Loucy (cell line): ENCODE results near the gene BRIP1.
"Not testable (repeated sequence)": the region's sequence is repeated elsewhere in the genome, so short reads cannot be mapped to it uniquely, and the experiment has no call there.

ENCODE experiments used
- H2AFZ ChIP-seq: fragments of 200-600 bp; sonication (generic); 2 replicates; pipeline ENCODE4 v1.6.0; 2016; ENCODE audit warnings: antibody characterized with exemption, mild to moderate bottlenecking, low read length, moderate library complexity
- H3F3A ChIP-seq: fragments of 200-600 bp; 2 replicates; pipeline ENCODE4 v1.6.0; 2016; ENCODE audit warnings: antibody characterized with exemption, low read depth, mild to moderate bottlenecking
- H3K27me3 ChIP-seq: fragments of 200-600 bp; sonication (generic); 2 replicates; pipeline ENCODE4 v1.6.1; 2014; ENCODE audit warnings: low read length, mild to moderate bottlenecking; ENCODE audit not compliant: insufficient read depth, poor library complexity, severe bottlenecking
- H3K36me3 ChIP-seq: fragments of 200-600 bp; sonication (generic); 2 replicates; pipeline ENCODE4 v1.6.1; 2016; ENCODE audit warnings: low read length; ENCODE audit not compliant: insufficient read depth
- H3K4me1 ChIP-seq: fragments of 200-600 bp; sonication (generic); 2 replicates; pipeline ENCODE4 v1.5.1; 2014; ENCODE audit warnings: low read length, mild to moderate bottlenecking; ENCODE audit not compliant: insufficient read depth, poor library complexity, severe bottlenecking
- H3K4me2 ChIP-seq: fragments of 200-600 bp; sonication (generic); 2 replicates; pipeline ENCODE4 v1.6.0; 2014; ENCODE audit warnings: antibody characterized with exemption, low read length, low read depth, mild to moderate bottlenecking; ENCODE audit not compliant: poor library complexity, severe bottlenecking
- H3K4me3 ChIP-seq: fragments of 200-600 bp; sonication (generic); 2 replicates; pipeline ENCODE4 v1.5.1; 2014; ENCODE audit warnings: low read length, mild to moderate bottlenecking, mixed read lengths; ENCODE audit not compliant: poor library complexity, severe bottlenecking
- H3K79me2 ChIP-seq: fragments of 200-600 bp; sonication (generic); 2 replicates; pipeline ENCODE4 v1.6.1; 2014; ENCODE audit warnings: low read length; ENCODE audit not compliant: insufficient read depth
- H3K9ac ChIP-seq: fragments of 200-600 bp; sonication (generic); 2 replicates; pipeline ENCODE4 v1.6.0; 2014; ENCODE audit warnings: mild to moderate bottlenecking, low read depth, low read length, moderate library complexity; ENCODE audit not compliant: poor library complexity, severe bottlenecking
- H3K9me2 ChIP-seq: fragments of 200-600 bp; sonication (generic); replicated peaks from 2 replicates; pipeline ENCODE4 v1.6.1; 2016; ENCODE audit warnings: low read depth, low read length, mixed read lengths
- H3K9me3 ChIP-seq: fragments of 200-600 bp; sonication (generic); 2 replicates; pipeline ENCODE4 v1.6.1; 2014; ENCODE audit warnings: mild to moderate bottlenecking, antibody characterized with exemption, low read length, low read depth; ENCODE audit not compliant: insufficient read depth
- H4K20me1 ChIP-seq: fragments of 200-600 bp; sonication (generic); 2 replicates; pipeline ENCODE4 v1.6.0; 2014; ENCODE audit warnings: antibody characterized with exemption, low read length, mild to moderate bottlenecking; ENCODE audit not compliant: insufficient read depth, poor library complexity, severe bottlenecking
- CTCF ChIP-seq: fragments of 200-600 bp; sonication (generic); conservative IDR thresholded peaks from 2 replicates; pipeline ENCODE4 v1.5.1; 2014; ENCODE audit warnings: mild to moderate bottlenecking, antibody characterized with exemption, low read length
- EZH2phosphoT487 ChIP-seq: fragments of 200-600 bp; IDR thresholded peaks from 2 replicates; pipeline ENCODE4 v1.6.1; 2018; ENCODE audit warnings: antibody characterized with exemption, mild to moderate bottlenecking, moderate library complexity, borderline replicate concordance

Gene BRIP1

GRCh38 chr17:61668486-61668885 is 194.8 kb downstream of the BRIP1 start:
- H3K9me3 ChIP-seq, result no peaks in the 10 kb centered on the region
- H3K36me3 ChIP-seq, result no peaks in the 10 kb centered on the region
- no peaks in the 10 kb centered on the region for H3K4me1 ChIP-seq
- H4K20me1 ChIP-seq, result no peaks in the 10 kb centered on the region
- no peaks in the 10 kb centered on the region for H3F3A ChIP-seq
- no peak overlapping the region for H2AFZ ChIP-seq
- TF ChIP-seq CTCF (no peak), EZH2phosphoT487 (no peak)
- no peaks in the 10 kb centered on the region for H3K27me3 ChIP-seq
- H3K9me2 ChIP-seq, result no peaks in the 10 kb centered on the region
- no peak overlapping the region for H3K9ac ChIP-seq
- no peak overlapping the region for H3K4me2 ChIP-seq
- H3K79me2 ChIP-seq, result no peaks in the 10 kb centered on the region
- no peak overlapping the region for H3K4me3 ChIP-seq

GRCh38 chr17:61666406-61667088 is 196.8 kb downstream of the BRIP1 start:
- not testable (repeated sequence) for H3K79me2 ChIP-seq, H3K9me2 ChIP-seq, H3K4me3 ChIP-seq, H3K36me3 ChIP-seq, H3K4me2 ChIP-seq, H2AFZ ChIP-seq, H3K9me3 ChIP-seq, H3K4me1 ChIP-seq, H3K27me3 ChIP-seq, H4K20me1 ChIP-seq, H3K9ac ChIP-seq, H3F3A ChIP-seq

- no peaks in the 10 kb centered on the region for H3K36me3 ChIP-seq
- no peaks in the 10 kb centered on the region for H4K20me1 ChIP-seq
- H2AFZ ChIP-seq, result no peak overlapping the region
- H3K9me3 ChIP-seq, result no peaks in the 10 kb centered on the region
- TF ChIP-seq CTCF, result no peak
- no peak overlapping the region for H3K4me2 ChIP-seq
- H3K9ac ChIP-seq, result no peak overlapping the region
- no peaks in the 10 kb centered on the region for H3K27me3 ChIP-seq
- no peaks in the 10 kb centered on the region for H3K79me2 ChIP-seq
- no peak overlapping the region for H3K4me3 ChIP-seq
- H3F3A ChIP-seq, result no peaks in the 10 kb centered on the region
- peaks cover 4% of the 10 kb centered on the region for H3K4me1 ChIP-seq
- no peaks in the 10 kb centered on the region for H3K9me2 ChIP-seq
Measured at GRCh38 chr17:61663310-61663709, 200.0 kb downstream of the BRIP1 start.

GRCh38 chr17:61662741-61663140 is 200.6 kb downstream of the BRIP1 start:
- H4K20me1 ChIP-seq, result no peaks in the 10 kb centered on the region
- H3K4me3 ChIP-seq, result no peak overlapping the region
- no peak overlapping the region for H2AFZ ChIP-seq
- H3K4me2 ChIP-seq, result no peak overlapping the region
- no peaks in the 10 kb centered on the region for H3K9me2 ChIP-seq
- TF ChIP-seq EZH2phosphoT487 (no peak), CTCF (no peak)
- H3K36me3 ChIP-seq, result no peaks in the 10 kb centered on the region
- H3K4me1 ChIP-seq, result peaks cover 4% of the 10 kb centered on the region
- no peaks in the 10 kb centered on the region for H3F3A ChIP-seq
- H3K27me3 ChIP-seq, result no peaks in the 10 kb centered on the region
- H3K9me3 ChIP-seq, result no peaks in the 10 kb centered on the region
- no peak overlapping the region for H3K9ac ChIP-seq
- H3K79me2 ChIP-seq, result no peaks in the 10 kb centered on the region
